Measurements from ENCODE around the gene BICD2. TPM values are rescaled to one million over a fixed set of nuclear protein-coding genes. Genes with fewer than 3 reads are reported as not detected.

The BICD2 gene
- total and polyA plus RNA-seq, 4 donors: 2.5 to 16.0 (median 11.2) TPM

GRCh38 chr9:92770360-92770995 is 5.8 kb upstream of the BICD2 start:
- no peak overlapping the region for H3K9ac ChIP-seq (ENCODE audit: low read depth in 1 of 2, low read length in 2 of 2)
- no peak for DNase-seq (ENCODE audit: low spot score)
- no peaks in the 10 kb centered on the region for H3K9me3 ChIP-seq (ENCODE audit: control insufficient read depth in 4 of 4, low read length in 3 of 4)
- peak; percentile 45 for TF ChIP-seq NR2F2 (IDR thresholded peaks at IDR 0.05)
- TF ChIP-seq SP1 (IDR thresholded peaks at IDR 0.05): no peak
- peaks cover 3 to 7% (median 5%) of the 10 kb centered on the region in 4 donors for H3K4me1 ChIP-seq (ENCODE audit: control insufficient read depth in 4 of 4, insufficient read depth in 4 of 4, low read length in 3 of 4)
- WGBS: 73% methylated on average over 7 of the region's 7 CpGs
- no peak overlapping the region for H3K4me3 ChIP-seq (ENCODE audit: low read depth in 1 of 3, low read length in 3 of 3)
- H3K27ac ChIP-seq (ENCODE audit: low read depth in 1 of 2, low read length in 2 of 2): no peak overlapping the region
- no peaks in the 10 kb centered on the region for H3K36me3 ChIP-seq (ENCODE audit: control insufficient read depth in 4 of 4, insufficient read depth in 3 of 4, low read depth in 1 of 4, low read length in 3 of 4)
- no peaks in the 10 kb centered on the region for H3K27me3 ChIP-seq (ENCODE audit: control insufficient read depth in 4 of 4, insufficient read depth in 4 of 4, low read length in 3 of 4)

- Histone ChIP-seq H3K27ac (ENCODE audit: low read depth in 1 of 2, low read length in 2 of 2) (no peak overlapping the region), H3K36me3 (ENCODE audit: control insufficient read depth in 4 of 4, insufficient read depth in 3 of 4, low read depth in 1 of 4, low read length in 3 of 4) (no peaks in the 10 kb centered on the region), H3K4me1 (ENCODE audit: control insufficient read depth in 4 of 4, insufficient read depth in 4 of 4, low read length in 3 of 4) (peaks cover 3 to 10% (median 6%) of the 10 kb centered on the region in 4 donors), H3K9ac (ENCODE audit: low read depth in 1 of 2, low read length in 2 of 2) (no peak overlapping the region), H3K9me3 (ENCODE audit: control insufficient read depth in 4 of 4, low read length in 3 of 4) (no peaks in the 10 kb centered on the region), H3K4me3 (ENCODE audit: low read depth in 1 of 3, low read length in 3 of 3) (no peak overlapping the region), H3K27me3 (ENCODE audit: control insufficient read depth in 4 of 4, insufficient read depth in 4 of 4, low read length in 3 of 4) (no peaks in the 10 kb centered on the region)
- WGBS: 83% methylated on average over 2 of the region's 2 CpGs
- TF ChIP-seq ZBTB33 (IDR thresholded peaks at IDR 0.05) (no peak), HNF4G (IDR thresholded peaks at IDR 0.05) (no peak), NR2F2 (IDR thresholded peaks at IDR 0.05) (no peak), GABPA (IDR thresholded peaks at IDR 0.05 in 1 of 2, conservative IDR thresholded peaks at IDR 0.05 in 1 of 2) (no peak), FOXA2 (IDR thresholded peaks at IDR 0.05) (no peak), REST (IDR thresholded peaks at IDR 0.05) (no peak), RXRA (IDR thresholded peaks at IDR 0.05) (no peak), EGR1 (IDR thresholded peaks at IDR 0.05; ENCODE audit: low read depth in 2 of 2) (no peak), CTCF (IDR thresholded peaks at IDR 0.05; ENCODE audit: low read depth, low read length, missing input control) (no peak), SP1 (IDR thresholded peaks at IDR 0.05) (no peak), YY1 (IDR thresholded peaks at IDR 0.05) (no peak), TAF1 (conservative IDR thresholded peaks at IDR 0.05) (no peak), ATF3 (IDR thresholded peaks at IDR 0.05) (no peak)
- TF ChIP-seq, protein P1, sequence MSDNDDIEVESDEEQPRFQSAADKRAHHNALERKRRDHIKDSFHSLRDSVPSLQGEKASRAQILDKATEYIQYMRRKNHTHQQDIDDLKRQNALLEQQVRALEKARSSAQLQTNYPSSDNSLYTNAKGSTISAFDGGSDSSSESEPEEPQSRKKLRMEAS (IDR thresholded peaks at IDR 0.05): no peak
- no peak for DNase-seq (ENCODE audit: low spot score)
These were observed 5.3 kb upstream of the BICD2 start for GRCh38 chr9:92769990-92770359.
